GM10266 (cell line): ENCODE data around the gene IGDCC3.

Source experiments
- DNase-seq: peaks from one replicate; pipeline ENCODE4 v3.0.0; 2012; ENCODE audit errors: extremely low spot score
- TF ChIP-seq, protein P1 (sequence below): IDR thresholded peaks from 2 replicates; pipeline ENCODE4 v1.5.1; 2012; ENCODE audit warnings: mild to moderate bottlenecking, low read depth; ENCODE audit not compliant: control insufficient read depth, insufficient read depth; ENCODE audit errors: missing control alignments

Gene IGDCC3

DNA sequence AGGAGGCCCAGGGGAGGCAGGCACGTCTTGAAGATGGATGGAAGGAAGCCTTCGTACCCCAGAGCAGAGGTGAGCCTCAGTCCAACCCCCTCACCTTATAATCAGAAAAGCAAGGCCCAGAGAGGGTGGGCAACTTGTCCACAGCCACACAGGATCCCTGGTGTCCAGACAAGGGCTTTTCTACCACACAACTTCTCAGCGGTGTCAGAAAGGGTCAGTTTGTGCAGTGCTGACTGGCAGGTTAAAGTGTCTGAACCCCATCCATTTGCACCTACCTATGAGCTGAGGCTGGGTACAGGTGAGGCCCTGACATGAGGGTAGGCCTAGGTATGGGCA is 8.6 kb downstream of the IGDCC3 start:
- DNase-seq = no peak
- TF ChIP-seq, protein P1, sequence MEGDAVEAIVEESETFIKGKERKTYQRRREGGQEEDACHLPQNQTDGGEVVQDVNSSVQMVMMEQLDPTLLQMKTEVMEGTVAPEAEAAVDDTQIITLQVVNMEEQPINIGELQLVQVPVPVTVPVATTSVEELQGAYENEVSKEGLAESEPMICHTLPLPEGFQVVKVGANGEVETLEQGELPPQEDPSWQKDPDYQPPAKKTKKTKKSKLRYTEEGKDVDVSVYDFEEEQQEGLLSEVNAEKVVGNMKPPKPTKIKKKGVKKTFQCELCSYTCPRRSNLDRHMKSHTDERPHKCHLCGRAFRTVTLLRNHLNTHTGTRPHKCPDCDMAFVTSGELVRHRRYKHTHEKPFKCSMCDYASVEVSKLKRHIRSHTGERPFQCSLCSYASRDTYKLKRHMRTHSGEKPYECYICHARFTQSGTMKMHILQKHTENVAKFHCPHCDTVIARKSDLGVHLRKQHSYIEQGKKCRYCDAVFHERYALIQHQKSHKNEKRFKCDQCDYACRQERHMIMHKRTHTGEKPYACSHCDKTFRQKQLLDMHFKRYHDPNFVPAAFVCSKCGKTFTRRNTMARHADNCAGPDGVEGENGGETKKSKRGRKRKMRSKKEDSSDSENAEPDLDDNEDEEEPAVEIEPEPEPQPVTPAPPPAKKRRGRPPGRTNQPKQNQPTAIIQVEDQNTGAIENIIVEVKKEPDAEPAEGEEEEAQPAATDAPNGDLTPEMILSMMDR = no peak

DNA sequence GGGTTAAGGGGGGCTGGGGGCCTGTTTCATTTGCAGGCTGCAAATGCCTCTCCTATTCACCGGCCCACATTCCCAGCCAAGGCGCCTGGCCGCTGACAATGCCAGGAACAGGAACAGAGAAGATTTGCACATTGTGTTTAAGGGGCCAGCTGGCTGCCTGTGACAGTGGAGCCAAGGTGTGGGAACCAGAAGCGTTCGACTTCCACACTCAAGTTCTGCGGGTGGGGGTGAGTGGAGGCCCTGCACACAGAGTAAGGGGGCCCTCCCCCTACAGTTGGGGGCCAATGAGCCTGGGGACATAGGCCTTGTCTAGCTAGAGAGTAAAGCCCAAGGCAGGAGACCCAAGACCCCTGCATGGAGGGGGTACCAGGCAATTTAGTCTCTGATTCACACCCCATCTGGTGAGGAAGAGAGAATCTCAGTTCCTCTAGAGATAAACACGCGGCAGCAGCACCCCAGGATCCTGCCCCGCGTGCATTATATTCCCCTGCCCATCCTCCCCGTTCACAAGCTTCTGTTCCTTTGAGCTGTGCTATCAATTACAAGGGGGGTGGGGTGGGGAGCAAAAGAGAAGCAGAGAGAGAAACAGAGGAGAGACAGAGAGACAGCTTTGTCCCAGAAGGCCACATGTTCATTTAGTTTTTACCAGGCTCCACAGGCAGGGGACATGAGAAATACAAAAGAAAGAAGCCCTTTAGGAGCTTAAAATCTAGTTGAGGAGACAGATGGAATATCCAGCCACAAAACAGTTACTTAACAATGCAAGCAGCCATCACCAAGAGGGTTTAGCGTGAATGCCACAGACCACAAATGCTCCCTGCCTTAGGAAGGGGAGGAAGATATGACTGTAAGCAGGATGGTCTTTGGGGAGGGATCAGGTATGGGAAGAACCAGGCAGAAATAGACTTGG is 9.2 kb downstream of the IGDCC3 start:
- DNase-seq = no peak
- TF ChIP-seq, protein P1 = no peak

DNA sequence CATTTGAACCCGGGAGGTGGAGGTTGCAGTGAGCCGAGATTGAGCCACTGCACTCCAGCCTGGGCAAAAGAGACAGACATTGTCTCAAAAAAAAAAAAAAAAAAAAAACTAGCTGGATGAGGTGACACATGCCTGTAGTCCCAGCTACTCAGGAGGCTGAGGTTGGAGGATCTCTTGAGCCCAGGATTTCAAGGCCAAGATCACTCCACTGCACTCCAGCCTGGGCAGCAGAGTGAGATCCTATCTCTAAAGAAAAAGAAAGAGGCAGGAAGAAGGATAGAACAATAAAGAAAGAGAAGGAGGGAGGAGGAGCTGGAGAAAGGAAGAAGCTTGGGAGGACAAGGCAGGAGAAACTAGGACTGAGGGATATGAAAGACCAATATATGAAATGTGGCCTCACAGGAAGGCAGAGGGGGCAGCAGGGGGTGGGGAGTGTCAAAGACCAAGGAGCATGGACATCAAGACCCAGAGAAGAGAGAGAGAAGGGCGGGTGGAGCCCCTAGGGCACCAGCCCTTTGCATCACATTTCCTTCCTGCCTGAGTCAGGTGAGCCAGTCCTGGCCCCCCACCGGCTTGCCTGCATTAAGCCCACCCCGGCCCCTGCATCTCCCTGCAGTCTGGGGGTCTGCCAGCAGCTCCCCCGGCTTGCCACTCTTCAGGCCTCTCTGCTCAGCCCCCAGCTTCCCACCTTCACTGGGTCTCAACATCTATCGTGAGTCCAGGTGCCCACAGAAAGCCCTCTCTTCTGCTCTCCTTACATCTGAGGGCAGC is 11.5 kb downstream of the IGDCC3 start:
- no peak for DNase-seq
- TF ChIP-seq, protein P1 = no peak

DNA sequence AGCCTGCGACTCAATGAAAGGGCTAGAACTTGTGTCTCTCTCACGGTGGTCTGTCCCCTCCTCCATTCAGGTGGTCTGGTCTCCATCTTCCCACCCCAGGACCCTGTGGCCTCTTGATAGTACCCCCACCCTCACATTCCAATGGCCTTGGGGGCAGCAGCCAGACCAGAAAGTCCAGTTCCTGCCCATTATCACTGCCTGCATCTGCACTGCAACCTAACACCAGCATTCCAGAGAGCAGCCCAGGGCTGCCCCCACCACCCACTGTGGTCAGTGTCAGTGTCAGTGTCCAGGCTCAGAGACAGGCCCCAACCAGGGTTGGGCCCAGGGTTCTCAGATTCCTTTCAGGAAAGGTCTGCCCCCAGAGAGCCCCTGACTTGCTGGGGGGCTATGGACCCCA is 12.6 kb downstream of the IGDCC3 start:
- no peak for DNase-seq
- TF ChIP-seq, protein P1 = no peak

DNA sequence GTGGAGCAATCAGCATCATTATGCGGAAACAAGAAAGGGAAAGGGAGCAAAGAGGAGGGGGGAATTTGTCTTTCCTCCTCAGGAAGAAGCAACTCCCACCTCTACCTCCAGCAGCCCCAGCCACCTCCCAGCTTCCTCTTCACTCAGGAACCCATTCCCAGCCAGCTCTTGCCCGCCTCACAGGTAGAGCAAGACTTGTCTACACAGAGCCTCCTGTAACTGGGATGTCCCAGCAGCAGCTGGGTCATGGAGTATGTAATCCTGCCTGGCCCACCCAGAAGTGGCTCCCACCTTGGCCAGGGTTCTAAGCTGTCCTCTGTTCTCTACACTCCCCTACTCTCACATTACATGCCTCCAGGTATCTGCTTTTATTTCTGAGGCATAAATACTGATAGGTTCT is 14.0 kb downstream of the IGDCC3 start:
- no peak for DNase-seq
- TF ChIP-seq, protein P1 = no peak

DNA sequence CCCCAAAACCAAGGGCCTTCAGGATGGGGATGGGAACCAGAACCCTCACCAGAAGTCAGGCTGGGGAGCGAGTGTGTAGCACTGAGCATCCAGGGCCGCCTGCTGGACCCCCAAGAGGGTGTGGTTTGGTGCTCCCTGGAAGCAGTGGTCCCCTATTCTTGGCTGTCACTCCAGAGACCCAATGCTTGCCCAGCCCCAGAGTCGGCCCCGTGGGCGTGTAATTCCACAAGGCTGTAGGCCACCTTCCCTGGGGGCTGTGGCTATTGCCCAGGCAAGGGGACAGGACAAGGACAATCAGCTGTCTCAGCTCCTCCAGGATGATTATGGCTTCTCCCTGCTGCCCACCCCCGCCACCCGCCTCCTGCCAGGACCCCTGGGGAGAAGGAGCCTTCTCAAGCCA is 14.5 kb downstream of the IGDCC3 start:
- no peak for DNase-seq
- TF ChIP-seq, protein P1 = no peak

DNA sequence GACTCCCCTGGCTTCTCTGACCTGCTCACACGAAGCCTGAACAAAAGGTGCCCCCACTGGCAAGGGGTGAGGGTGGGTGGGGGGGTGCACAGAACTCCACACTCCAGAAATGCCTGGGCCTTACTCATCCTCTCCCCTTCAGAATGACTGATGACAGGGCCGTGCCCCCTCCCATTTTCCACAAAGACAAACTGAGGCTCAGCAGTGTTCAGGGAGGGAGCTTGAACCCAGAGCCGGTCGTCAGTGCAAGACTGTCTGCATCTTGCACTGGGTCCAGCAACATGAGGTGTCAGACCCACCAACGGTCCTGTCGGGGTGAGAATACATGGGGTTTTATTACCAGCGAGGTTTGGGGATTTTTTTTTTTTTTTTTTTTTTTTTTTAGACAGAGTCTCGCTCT is 15.3 kb downstream of the IGDCC3 start:
- TF ChIP-seq, protein P1 = no peak

More for the DNA sequence above, 15.3 kb downstream of the IGDCC3 start:
- DNase-seq = no peak
